ENCODE data around the gene FES.
A peak's percentile ranks its signal among the peaks of the same experiment; 100 is the strongest.
"Not testable (repeated sequence)": the region's sequence is repeated elsewhere in the genome, so short reads cannot be mapped to it uniquely, and the experiment has no call there.

FES gene

DNA sequence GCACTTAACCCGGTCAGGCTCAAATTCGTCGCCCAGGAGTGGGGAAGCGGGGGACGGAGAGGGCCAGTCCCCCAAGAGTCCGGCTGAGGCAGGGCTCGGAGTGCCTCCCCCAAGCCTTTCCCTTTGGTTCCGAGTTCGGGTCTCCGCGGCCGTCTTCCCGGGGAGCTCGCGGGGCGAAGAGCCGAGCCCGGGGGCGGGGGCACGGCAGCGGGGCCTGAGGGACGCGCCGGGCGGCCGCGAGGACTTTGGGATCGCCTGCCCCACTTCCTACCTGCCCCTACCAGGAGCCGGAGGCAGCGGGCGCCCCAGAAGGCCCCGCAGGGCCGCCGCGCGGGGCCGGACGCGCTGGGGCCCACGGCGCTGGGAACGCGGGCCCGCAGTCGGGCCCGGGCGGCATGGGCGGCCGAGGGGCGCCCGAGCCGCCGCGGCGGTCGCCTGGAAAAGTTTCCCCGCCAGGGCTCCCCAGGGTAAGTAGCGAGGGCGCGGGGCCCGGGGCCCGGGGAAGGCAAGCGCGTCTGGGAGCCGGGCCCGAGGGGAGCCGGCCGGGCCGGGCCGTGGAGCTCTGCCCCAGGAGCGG is 13.1 kb upstream of the FES start:
- DNase-seq (ENCODE audit: insufficient read length) (peak; percentile 46), FAIRE-seq (no peak)
- TF ChIP-seq TAF1 (IDR thresholded peaks at IDR 0.05; ENCODE audit: borderline replicate concordance, low read depth, low read length), result no peak
- TF ChIP-seq POLR2AphosphoS5 (IDR thresholded peaks at IDR 0.05; ENCODE audit: low read depth, low read length), result no peak
- no peak for TF ChIP-seq POLR2A (IDR thresholded peaks at IDR 0.05; ENCODE audit: low read depth, low read length)

DNA sequence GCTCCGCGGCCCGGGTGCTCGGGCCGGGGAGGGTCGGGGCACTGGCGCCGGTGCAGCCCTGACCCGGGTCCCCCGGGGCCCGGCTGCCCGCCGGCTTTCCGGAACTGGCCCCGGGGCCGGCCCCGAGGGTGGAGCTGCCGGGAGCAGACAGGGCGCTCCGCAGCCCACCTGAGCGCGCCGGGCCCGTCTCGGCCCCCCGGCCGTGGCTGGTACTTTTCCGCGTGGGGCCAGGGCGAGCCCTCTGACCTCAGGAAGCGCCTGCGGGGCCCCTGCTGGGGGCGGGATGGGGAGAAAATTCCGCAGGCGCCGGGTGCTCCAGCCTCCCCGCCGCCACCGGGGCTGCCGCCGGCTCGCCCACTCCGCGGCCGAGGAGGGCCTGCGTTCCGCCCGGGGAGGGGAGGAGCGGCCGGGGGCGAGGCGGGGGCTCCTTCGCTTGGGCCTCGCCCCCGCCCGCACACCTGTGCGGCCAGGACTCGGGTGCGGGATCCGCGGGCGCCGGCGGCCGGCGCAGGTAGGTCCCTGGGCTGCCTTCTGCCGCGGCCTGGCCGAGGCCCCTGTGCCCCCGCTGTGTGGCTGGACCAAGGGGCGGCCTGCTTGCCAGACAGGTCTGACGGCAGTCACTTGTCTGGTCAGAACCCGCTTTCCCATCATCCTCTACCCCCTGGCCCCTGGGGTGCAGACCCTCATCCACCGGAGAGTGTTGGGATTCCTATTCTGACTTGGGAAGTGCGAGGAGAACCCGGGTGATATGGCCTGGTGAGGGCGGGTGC is 12.4 kb upstream of the FES start:
- peak; percentile 45; the same call in 1 of the 2 replicates for TF ChIP-seq POLR2A (IDR thresholded peaks at IDR 0.05; ENCODE audit: low read depth, low read length)
- no peak for TF ChIP-seq TAF1 (IDR thresholded peaks at IDR 0.05; ENCODE audit: borderline replicate concordance, low read depth, low read length)
- no peak for TF ChIP-seq POLR2AphosphoS5 (IDR thresholded peaks at IDR 0.05; ENCODE audit: low read depth, low read length)
- FAIRE-seq (no peak), DNase-seq (ENCODE audit: insufficient read length) (peak; percentile 49)

DNA sequence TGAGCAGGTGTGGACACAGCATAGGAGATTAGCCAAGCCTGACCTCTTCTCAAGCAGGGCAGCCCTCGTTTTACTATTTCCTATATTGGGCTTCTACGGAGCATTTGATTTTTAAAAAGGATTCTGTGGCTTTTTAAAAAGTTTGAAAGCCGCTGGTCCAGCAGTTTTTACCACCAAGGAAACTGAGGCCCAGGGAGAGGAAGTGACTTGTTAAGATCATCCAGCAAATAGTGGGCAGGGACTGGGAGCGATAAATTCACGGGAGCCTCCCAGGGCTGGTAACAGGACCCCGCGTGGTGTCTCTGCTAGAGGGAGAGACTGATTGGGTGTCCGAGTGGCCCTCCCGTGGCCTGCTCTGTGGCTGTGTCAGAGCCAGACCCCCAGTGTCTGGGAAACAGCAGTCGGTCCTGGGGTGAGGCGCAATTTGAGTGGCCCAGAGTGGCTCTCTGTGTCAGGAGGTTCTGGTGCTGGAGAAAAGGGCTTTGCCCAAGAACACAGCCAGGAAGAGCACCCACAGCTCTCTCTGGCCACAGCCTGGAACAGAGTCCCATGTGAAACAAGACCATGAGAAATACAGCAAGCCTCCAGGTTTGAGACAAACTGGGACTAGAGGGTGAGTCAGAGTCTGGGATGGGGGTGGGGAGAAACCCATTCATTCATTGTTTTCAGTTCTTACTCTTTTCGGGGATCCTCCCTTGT is 11.7 kb upstream of the FES start:
- TF ChIP-seq POLR2AphosphoS5 (IDR thresholded peaks at IDR 0.05; ENCODE audit: low read depth, low read length) (no peak), TAF1 (IDR thresholded peaks at IDR 0.05; ENCODE audit: borderline replicate concordance, low read depth, low read length) (no peak; the same call in 1 of the 2 replicates), POLR2A (IDR thresholded peaks at IDR 0.05; ENCODE audit: low read depth, low read length) (no peak)
- FAIRE-seq (peak; percentile 56), DNase-seq (ENCODE audit: insufficient read length) (peak; percentile 43)

DNA sequence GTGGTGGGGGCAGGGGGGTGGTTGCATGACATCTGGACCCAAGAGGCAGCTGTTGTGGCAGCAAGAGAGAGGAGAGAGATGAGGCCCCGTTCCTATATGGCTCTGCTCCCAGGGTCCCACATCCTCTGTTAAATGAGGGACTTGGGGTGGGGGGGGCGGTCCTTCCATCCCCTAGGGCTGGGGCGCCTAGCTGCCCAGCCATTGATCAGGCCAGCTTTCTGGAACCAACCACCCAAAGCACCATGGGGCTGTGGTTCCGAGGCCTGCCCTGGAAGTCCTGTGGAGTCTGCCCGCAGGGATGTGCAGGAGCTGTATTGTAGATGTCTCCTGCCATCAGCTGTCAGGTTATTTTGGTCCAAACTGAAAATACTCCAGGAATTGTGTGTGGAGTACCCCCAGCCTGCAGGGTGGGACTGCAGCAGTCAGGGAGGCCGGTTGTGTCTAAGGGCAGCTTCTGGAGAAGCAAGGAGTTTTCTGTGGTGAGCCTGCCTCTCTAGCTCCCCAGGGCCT is 10.8 kb upstream of the FES start:
- TF ChIP-seq POLR2A (IDR thresholded peaks at IDR 0.05; ENCODE audit: low read depth, low read length) (no peak), TAF1 (IDR thresholded peaks at IDR 0.05; ENCODE audit: borderline replicate concordance, low read depth, low read length) (no peak), POLR2AphosphoS5 (IDR thresholded peaks at IDR 0.05; ENCODE audit: low read depth, low read length) (no peak)
- DNase-seq (ENCODE audit: insufficient read length) (no peak), FAIRE-seq (no peak)

DNA sequence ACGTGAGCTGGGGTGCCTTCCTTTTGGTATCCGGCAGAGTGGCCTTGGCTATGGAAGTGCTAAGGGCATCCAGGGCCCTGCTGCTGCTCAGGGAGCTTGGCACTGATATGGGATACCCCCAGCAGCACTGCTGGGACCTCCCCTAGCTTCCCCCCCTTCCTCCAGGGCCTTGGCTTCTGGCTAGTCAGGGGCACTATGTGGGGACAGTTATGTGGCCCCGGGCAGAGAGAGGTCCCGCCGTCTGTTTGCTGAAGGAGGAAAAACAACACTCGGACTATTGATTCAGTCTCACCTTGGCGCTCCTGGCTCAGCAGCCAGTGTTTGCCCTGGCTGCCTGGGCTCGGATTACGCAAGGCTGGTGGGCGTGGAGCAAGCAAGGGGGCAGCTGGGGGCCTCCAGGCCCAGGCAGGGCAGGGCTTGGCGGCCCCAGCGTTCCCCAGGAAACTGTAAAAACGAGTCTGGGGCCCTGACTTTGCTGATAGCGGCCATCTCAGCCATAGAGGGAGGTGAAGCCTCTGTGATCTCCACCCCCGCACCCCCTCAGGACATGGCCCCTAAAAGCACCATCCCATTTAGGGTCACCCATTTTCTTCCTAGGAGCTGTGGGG is 10.2 kb upstream of the FES start:
- no peak for TF ChIP-seq POLR2AphosphoS5 (IDR thresholded peaks at IDR 0.05; ENCODE audit: low read depth, low read length)
- TF ChIP-seq POLR2A (IDR thresholded peaks at IDR 0.05; ENCODE audit: low read depth, low read length), result no peak
- TF ChIP-seq TAF1 (IDR thresholded peaks at IDR 0.05; ENCODE audit: borderline replicate concordance, low read depth, low read length), result no peak
- FAIRE-seq (no peak), DNase-seq (ENCODE audit: insufficient read length) (no peak)

DNA sequence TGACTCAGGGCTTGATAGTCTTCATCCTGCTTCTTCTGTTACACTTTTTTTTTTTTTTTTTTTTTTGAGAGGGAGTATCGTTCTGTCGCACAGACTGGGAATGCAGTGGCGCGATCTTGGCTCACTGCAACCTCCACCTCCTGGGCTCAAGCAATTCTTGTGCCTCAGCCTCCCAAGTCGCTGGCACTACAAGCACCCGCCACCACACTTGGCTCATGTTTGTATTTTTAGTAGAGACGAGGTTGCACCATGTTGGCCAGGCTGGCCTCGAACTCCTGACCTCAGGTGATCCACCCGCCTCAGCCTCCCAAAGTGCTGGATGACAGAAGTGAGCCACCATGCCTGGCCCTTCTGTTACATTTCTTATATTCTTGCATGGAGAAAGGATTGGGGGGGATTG is 9.3 kb upstream of the FES start:
- not testable (repeated sequence) for DNase-seq (ENCODE audit: insufficient read length); FAIRE-seq

DNA sequence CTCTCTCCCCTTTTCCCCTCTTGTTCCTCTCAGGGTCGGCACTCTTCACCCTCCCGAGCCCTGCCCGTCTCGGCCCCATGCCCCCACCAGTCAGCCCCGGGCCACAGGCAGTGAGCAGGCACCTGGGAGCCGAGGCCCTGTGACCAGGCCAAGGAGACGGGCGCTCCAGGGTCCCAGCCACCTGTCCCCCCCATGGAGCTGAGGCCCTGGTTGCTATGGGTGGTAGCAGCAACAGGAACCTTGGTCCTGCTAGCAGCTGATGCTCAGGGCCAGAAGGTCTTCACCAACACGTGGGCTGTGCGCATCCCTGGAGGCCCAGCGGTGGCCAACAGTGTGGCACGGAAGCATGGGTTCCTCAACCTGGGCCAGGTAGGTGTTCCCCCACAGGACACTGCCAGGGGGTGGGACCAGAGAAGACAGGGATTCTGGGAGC is 8.7 kb upstream of the FES start:
- TF ChIP-seq TAF1 (IDR thresholded peaks at IDR 0.05; ENCODE audit: borderline replicate concordance, low read depth, low read length) (no peak), POLR2AphosphoS5 (IDR thresholded peaks at IDR 0.05; ENCODE audit: low read depth, low read length) (no peak), POLR2A (IDR thresholded peaks at IDR 0.05; ENCODE audit: low read depth, low read length) (no peak)
- no peak for FAIRE-seq
- DNase-seq (ENCODE audit: insufficient read length), result no peak

DNA sequence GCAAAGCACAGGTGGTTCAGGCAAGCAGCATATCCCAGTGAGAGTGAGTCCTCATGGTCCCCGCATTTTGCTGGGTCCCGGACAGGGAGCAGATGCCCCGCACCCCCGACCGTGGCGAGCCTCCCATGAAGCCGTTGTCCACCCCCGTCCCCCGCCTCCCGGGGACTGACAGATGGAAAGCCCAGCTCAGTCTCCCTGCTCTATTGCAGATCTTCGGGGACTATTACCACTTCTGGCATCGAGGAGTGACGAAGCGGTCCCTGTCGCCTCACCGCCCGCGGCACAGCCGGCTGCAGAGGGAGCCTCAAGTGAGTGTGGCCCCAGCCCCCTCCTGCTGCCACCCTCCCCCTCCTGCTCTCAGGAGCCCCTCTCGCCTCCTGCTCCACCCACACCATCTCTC is 8.3 kb upstream of the FES start:
- FAIRE-seq, result no peak

DNA sequence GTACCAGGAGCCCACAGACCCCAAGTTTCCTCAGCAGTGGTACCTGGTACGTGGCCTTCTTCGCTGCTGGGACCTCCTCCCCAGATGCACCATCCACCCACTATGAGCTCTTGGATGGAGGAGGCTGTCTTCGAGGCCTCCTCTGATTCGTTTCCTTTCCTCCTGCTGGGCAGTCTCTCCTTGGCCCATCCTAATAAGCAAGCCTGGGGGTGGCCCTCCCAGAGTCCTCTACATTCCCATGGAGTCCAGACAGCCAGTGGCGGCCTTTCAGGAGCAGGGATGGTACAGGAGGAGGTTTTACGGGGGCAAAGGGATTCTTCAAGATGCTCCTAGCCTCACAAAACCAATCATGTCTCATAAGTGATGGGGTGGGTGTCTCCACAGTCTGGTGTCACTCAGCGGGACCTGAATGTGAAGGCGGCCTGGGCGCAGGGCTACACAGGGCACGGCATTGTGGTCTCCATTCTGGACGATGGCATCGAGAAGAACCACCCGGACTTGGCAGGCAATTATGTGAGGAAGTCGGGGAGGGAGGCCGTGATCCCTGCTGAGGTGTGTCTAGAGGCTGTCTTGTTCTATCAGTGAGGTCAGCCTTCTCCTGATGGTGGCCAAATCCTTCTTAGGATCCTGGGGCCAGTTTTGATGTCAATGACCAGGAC is 7.7 kb upstream of the FES start:
- no peak for FAIRE-seq

More for the DNA sequence above, 8.3 kb upstream of the FES start:
- TF ChIP-seq POLR2AphosphoS5 (IDR thresholded peaks at IDR 0.05; ENCODE audit: low read depth, low read length) (no peak), POLR2A (IDR thresholded peaks at IDR 0.05; ENCODE audit: low read depth, low read length) (no peak), TAF1 (IDR thresholded peaks at IDR 0.05; ENCODE audit: borderline replicate concordance, low read depth, low read length) (no peak)
- DNase-seq (ENCODE audit: insufficient read length), result no peak

DNA sequence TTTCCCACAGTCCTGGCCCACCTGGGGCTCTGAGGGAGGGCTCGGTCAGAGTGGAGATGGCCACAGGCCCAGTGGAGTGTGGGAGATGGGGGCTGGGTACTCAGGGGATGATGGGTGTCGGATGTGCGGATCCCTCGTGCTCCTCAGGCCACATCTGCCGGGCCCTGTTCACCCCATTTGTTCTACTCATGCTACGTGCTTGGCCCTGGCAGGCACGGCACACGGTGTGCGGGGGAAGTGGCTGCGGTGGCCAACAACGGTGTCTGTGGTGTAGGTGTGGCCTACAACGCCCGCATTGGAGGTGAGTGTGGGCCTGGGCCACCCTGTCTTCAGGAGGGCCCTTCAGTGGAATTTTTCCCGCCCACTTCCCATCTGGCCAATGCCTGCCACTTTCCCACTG is 7.0 kb upstream of the FES start:
- no peak for FAIRE-seq
- TF ChIP-seq TAF1 (IDR thresholded peaks at IDR 0.05; ENCODE audit: borderline replicate concordance, low read depth, low read length) (no peak), POLR2AphosphoS5 (IDR thresholded peaks at IDR 0.05; ENCODE audit: low read depth, low read length) (no peak), POLR2A (IDR thresholded peaks at IDR 0.05; ENCODE audit: low read depth, low read length) (no peak)
- DNase-seq (ENCODE audit: insufficient read length), result no peak

More for the DNA sequence above, 7.7 kb upstream of the FES start:
- no peak for DNase-seq (ENCODE audit: insufficient read length)
- TF ChIP-seq POLR2AphosphoS5 (IDR thresholded peaks at IDR 0.05; ENCODE audit: low read depth, low read length), result no peak

DNA sequence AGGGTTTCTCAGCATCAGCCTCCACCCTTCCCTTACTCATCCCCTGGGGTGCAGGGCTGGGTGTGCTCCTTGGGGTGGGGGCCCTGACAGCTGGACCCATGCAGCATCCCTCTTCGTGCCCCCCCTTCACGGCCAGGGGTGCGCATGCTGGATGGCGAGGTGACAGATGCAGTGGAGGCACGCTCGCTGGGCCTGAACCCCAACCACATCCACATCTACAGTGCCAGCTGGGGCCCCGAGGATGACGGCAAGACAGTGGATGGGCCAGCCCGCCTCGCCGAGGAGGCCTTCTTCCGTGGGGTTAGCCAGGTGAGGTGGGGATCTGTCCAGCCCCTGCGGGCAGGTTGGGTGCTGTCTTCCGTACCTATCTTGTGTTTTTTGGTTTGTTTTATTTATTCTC is 6.3 kb upstream of the FES start:
- DNase-seq (ENCODE audit: insufficient read length) (no peak), FAIRE-seq (no peak)
- TF ChIP-seq POLR2A (IDR thresholded peaks at IDR 0.05; ENCODE audit: low read depth, low read length) (no peak), POLR2AphosphoS5 (IDR thresholded peaks at IDR 0.05; ENCODE audit: low read depth, low read length) (no peak), TAF1 (IDR thresholded peaks at IDR 0.05; ENCODE audit: borderline replicate concordance, low read depth, low read length) (no peak)
